T-helper 2 cell treated with Interferon-gamma antibody and Interleukin-4, amounts not matched to agents 100 ng/mL and 5 ng/mL, for 36 hours (primary cell): Measurements from ENCODE around the gene GRK3. TPM values are rescaled to one million over a fixed set of nuclear protein-coding genes. Genes with fewer than 3 reads are reported as not detected.
"Not testable (repeated sequence)": the region's sequence is repeated elsewhere in the genome, so short reads cannot be mapped to it uniquely, and the experiment has no call there.

ENCODE experiments used
- intact Hi-C: fragments of 100-400 bp; cut with micrococcal nuclease; formaldehyde crosslinking; loops from one replicate; pipeline ENCODE4 v1.15.1; 2023
- total RNA-seq: library from RNA; stranded (reverse); gene quantifications from 2 replicates; pipeline ENCODE4 v1.2.3, GENCODE V29; 2022

GRK3 gene
- total RNA-seq, 1 donor from 2014 or later = 45.0 TPM

GRCh38 chr22:25548866-25549464 is 15.5 kb upstream of the GRK3 start:
- intact Hi-C loops = no loop called here

DNA sequence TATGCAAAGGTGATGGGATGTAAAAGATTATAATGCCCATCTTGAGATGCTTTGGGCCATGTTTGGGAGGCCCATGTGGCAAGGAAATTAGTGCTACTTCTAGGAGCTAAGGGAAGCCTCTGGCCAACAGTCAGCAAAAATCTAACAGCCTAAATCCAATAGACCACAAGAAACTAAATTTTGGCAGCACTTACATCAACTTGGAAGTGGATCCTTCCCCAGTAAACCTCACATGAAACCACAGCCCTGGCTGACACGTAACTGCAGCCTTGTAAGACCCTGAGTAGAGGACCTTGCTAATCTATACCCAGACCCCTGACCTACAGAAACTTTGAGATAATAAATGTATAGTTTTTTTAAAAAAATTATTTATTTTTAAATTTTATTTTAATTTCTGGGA is 13.1 kb upstream of the GRK3 start:
- intact Hi-C loops = no loop called here

GRCh38 chr22:25552405-25552804 is 12.1 kb upstream of the GRK3 start:
- intact Hi-C loops = not testable (repeated sequence)

DNA sequence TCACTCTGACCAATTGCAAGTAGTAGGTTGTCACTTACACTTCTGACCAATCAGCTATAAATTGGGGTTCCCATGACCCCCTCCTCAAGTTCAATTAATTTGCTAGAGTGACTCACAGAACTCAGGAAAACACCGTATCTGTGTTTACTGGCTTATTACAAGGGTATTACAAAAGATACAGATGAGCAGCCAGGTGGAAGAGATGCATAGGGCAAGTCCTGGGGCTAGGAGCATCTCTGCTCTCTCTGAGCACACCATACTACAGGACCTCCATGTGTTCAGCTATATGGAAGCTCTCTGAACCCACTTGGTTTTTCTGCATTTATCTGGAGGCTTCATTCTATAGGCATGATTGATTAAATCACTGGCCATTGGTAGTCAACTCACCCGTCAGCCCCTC is 11.3 kb upstream of the GRK3 start:
- intact Hi-C loops = no loop called here

DNA sequence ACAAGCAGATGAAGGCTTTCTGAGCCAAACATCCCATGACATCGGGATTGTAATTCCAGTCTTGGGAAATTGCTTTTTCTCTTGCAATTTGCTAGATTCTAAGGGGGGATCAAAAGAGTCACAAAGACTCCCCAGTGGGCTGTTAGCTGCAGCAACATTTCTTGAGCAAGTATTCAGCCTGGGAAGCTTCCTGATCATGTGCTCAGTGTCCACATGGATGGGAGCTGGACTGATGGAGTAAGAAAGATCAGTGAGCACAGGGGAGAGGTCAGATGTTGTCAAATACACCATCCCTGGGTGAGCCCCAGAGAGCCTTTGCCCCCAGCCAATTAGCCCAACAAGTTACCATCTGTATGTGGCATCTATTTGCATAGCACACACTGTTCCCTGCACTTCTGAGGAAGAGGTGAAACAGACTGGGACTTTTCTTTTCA is 10.2 kb upstream of the GRK3 start:
- intact Hi-C loops = no loop called here

GRCh38 chr22:25554689-25555088 is 9.8 kb upstream of the GRK3 start:
- intact Hi-C loops = no loop called here

DNA sequence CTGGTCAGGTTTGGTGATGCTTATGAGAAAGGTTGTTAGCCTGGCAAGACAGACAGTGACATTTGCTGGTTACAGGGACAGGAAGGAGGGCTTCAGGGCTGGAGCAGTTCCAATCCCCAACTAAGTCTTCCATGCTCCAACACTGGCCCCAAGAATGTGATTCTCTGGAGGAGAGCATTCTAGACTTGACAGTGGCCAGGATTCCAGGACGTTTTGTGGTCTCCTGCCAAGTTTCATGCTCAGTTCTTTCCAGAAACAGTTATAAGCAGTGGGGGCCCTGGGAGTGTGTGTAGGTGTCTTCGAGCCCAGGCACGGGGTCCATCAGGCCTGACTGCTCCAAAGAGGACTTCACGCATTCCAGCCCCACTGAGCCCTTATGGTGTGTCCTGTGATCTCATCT is 8.9 kb upstream of the GRK3 start:
- intact Hi-C loops = no loop called here

DNA sequence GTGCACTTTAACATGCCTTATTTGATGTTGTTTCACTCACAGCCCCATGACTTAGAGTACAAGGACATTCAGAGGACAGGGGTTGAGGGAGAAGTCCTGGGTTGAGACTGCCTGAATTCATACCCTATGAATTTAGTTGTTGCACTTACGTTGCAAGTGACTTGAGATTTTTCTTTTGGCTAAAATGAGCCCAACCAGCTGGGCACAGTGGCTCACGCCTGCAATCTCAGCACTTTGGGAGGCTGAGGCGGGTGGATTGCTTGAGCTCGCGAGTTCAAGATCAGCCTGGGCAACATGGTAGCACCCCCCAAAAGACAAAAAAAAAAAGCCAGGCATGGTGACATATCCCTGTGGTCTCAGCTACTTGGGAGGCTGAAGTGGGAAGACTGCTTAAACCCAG is 7.3 kb upstream of the GRK3 start:
- intact Hi-C loops = no loop called here

DNA sequence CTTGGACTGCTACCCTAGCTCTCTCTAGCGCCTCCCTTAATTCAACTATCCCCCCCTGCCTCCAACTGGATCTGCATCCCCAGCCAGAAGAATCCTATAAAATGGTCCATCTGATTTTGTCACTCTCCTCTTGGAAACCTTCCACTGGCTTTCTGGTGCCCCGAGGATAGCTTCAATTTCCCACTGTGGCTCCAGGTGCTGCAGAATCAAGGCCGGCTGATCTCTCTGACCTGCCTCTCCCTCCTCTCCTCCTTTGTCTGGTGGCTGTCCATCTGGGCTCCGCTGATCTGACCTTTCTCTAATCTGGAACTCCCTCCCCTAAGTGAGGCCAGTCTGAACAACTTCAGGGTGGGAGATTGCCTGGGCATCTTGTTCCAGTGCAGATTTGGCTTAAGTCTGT is 6.1 kb upstream of the GRK3 start:
- intact Hi-C loops = no loop called here

DNA sequence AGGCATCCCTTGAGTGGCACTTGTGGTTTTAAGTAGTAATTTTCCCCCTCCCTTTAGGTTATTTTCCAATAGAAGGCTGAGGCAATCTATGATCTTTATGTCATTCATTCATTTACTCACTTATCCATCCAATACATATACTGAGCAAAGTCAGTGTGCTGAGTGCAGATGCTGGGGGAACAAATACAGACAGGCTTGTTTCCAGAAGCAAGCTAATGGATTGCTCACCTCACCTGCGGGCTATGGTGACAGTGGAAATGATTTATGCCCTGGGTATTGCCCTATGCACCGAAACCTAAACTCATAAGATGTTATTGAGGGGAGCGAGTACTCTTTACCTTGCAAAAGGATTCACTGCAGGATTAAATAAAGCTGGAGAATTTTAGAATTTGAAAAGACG is 4.6 kb upstream of the GRK3 start:
- intact Hi-C loops = loop anchor here (10.0 kb wide), 1 partner anchor 115 kb away; no protein-coding TSS in a partner anchor

- intact Hi-C loops = loop anchor here (10.0 kb wide), 1 partner anchor 116 kb away; no protein-coding TSS in a partner anchor
Measured at GRCh38 chr22:25561182-25561581, 3.3 kb upstream of the GRK3 start.

DNA sequence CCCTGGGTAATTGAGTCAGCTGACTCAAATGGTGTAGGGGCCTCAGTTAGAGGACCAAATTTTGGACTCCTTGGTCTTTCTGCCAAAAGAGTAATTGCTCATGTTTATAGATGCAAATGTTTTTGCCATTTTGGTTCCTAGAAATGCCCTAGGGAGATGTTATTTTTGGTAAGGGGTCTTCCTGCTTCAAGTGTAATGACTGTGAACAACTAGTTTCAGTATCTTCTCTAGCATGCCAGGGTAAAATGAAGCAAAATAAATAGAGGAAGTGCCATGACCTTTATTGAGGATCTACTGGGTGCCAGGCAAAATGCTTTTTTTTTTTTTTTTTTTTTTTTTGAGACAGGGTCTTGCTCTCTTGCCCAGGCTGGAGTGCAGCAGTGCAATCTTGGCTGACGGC is 2.5 kb upstream of the GRK3 start:
- intact Hi-C loops = loop anchor here (10.0 kb wide), 1 partner anchor 117 kb away; no protein-coding TSS in a partner anchor

- intact Hi-C loops = loop anchor here (10.0 kb wide), 1 partner anchor 118 kb away; no protein-coding TSS in a partner anchor
Measured at GRCh38 chr22:25562966-25563760, 1.3 kb upstream of the GRK3 start.

GRCh38 chr22:25563761-25564319 is 635 bp upstream of the GRK3 start:
- intact Hi-C loops = loop anchor here (1.0 to 10.0 kb wide), 2 partner anchors 119 to 209 kb away; no protein-coding TSS in a partner anchor

- intact Hi-C loops = loop anchor here (1.0 to 10.0 kb wide), 2 partner anchors 120 to 208 kb away; no protein-coding TSS in a partner anchor
Measured at GRCh38 chr22:25564979-25565677, 653 bp downstream of the GRK3 start.

DNA sequence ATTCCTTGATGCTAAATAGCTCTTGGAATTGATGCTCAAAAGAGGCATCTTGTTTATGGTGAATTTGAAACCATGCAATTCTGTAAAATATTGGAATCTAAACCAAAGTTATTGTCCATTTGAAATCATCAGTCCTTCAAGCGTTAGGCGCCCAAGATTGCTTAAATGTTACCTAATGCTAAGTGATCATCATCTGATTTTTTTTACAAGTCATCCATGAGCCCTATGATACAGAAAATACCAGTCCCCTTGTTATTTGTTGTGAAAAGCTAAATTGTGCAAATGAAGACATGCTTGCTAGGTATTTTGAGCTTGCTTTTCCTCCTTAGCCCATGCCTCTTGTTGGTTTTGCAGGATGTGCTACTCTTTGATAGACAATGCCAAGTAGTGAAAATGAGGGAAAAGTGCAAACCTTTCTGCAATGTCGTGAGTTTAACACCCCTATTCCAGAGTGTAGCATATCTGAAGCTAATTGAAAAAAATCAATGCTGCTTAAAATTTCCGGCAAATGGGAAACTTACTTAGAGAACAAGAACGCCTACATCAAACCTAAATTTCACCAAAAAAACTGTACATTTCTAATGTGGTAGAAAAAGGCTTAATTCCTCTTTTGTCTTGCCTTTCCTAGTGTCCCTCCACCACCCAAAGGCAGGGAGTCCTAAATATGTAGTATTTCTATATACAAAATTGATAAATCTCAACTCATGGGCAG is 1.9 kb downstream of the GRK3 start:
- intact Hi-C loops = loop anchor here (10.0 kb wide), 1 partner anchor 122 kb away; no protein-coding TSS in a partner anchor

- intact Hi-C loops = loop anchor here (10.0 kb wide), 1 partner anchor 122 kb away; no protein-coding TSS in a partner anchor
Measured at GRCh38 chr22:25566898-25567235, 2.4 kb downstream of the GRK3 start.

- intact Hi-C loops = loop anchor here (10.0 kb wide), 1 partner anchor 122 kb away; no protein-coding TSS in a partner anchor
Measured at GRCh38 chr22:25567251-25567675, 2.8 kb downstream of the GRK3 start.

GRCh38 chr22:25568066-25568465 is 3.6 kb downstream of the GRK3 start:
- intact Hi-C loops = loop anchor here (10.0 kb wide), 1 partner anchor 123 kb away; no protein-coding TSS in a partner anchor

DNA sequence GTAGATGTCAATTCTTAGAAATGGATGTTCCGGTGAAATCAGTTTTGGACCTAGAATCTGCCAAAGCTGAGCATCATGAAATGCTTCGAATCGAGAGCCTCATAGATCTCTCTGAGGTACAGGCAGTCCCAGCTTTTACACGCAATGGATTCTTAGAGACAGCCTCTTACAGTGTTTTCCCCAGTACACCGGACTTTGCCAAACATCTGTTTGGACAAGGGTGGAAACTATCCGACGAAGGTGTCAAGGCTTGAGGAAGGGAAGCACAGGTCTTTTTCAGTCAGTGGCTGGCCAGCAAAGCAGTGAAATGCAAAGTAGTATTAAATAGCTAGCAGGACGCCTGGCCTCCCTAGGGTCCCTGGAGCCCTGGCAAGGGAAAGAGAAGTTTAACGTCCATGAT is 4.9 kb downstream of the GRK3 start:
- intact Hi-C loops = loop anchor here (10.0 kb wide), 1 partner anchor 125 kb away; no protein-coding TSS in a partner anchor

DNA sequence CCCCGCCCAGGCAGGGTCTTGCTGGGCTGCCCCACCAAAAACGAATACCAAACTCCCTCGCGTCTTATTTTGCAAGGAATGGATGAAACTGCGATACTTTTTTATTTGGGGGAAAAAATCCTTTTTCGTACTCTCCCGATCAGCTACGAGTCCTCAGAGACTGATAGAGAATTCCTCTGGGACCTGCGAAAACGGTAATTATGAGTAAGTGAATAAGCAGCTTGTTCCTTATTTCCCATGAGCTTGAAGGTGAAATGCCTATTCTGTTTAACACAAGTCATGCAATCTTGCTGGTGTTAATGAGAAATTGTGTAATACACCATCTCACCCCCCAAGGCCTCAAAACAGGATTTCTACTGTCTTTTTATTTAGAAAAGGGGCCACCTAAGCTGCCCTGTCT is 5.5 kb downstream of the GRK3 start:
- intact Hi-C loops = loop anchor here (10.0 kb wide), 1 partner anchor 125 kb away; no protein-coding TSS in a partner anchor
